GM18502 (cell line): Measurements from ENCODE around the gene SORBS2.

Experiments used
- ATAC-seq: cut with Tn5 transposase; IDR thresholded peaks from one replicate; pipeline ENCODE4 v1.9.1; 2021; ENCODE audit warnings: mild to moderate bottlenecking; ENCODE audit not compliant: unreplicated experiment, poor library complexity

SORBS2 gene

DNA sequence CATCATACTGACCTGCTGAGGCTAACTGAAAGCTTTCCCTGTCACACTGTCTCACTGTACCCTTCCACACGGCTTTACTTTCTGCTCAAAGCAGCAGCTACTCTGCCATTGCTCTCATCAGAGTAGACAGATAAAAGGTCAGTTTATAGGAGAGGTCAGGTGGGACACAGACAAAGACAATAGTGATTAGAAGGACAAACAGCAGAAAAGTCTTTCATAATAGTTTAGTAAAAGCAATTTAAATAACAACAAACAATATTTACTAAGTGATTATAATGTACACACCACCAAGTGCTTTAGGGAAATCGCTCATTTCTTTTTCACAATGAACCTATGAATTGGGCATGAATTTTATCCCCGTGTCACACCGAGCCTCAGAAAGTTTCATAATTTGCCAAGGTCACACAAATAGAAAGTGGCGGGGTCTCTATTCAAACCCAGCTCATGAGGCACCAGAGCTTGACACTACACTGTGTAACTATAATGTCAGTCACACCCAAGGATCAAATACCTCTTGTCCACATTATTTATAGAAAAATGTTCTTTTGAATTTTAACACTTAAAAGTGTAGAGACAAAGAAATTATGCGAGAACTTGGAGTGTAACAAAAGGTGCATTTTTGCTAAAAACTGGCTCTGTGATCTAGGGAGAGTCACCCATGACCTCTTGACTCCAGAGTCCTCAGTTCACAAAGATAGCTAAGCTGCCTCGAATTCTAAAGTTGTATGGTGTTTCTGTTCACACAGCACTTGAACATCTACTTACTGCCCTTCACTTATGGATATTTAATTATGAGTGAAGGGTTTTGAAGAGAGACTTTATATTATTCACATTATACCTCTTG, 24.5 kb upstream of the SORBS2 start:
- no peak for ATAC-seq

DNA sequence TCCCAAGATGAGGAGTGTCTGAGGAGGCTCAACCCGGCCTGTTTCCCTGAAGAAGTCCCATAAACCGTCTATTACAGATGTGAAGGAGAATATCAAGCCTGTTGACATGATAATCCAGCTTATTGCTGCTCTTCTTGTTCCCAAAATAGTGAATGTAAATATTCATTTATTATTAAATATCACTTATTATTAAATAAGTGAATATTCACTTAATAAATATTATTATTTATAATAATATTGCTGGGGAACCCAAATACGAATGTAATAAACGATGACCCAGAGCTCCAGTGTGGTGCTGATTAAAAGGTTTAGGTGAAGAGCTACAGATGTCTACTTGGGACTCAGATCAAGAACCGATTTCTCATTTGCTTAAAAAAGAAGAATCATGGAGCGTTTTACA, 23.8 kb upstream of the SORBS2 start:
- ATAC-seq: no peak

DNA sequence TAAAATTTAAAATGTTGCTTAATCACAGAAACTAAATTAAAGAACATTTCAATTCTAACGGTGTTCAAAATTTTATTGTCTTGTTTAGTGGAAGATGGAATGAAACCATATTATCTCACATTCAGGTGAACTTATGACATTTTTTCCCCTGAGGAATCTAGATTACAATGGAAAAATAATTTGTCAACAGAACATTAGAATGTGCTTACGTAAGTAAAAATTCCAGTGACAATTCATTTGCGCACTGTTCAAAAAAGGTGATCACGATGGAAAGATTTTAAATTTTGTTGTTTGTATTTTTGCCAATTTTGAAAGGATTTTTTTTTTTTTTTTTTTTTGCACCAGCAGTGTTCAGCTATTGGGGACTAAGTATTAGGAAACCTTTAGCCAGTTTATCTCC, 23.3 kb upstream of the SORBS2 start:
- ATAC-seq: no peak

DNA sequence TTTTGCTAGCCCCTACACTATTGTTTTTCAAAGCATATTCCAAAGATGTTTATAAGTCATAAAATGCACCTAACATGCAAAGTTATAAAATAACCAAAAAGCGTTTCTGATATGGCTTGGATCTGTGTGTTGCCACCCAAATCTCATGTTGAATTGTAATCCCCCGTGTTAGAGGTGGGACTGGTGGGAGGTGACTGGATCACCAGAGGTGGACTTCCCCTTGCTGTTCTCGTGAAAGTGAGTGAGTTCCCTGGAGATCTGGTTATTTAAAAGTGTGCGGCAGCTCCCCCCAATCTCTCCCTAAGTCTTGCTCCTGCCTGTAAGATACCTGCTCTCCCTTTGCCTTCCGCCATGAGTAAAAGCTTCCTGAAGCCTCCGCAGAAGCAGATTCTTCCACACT, 22.8 kb upstream of the SORBS2 start:
- no peak for ATAC-seq

DNA sequence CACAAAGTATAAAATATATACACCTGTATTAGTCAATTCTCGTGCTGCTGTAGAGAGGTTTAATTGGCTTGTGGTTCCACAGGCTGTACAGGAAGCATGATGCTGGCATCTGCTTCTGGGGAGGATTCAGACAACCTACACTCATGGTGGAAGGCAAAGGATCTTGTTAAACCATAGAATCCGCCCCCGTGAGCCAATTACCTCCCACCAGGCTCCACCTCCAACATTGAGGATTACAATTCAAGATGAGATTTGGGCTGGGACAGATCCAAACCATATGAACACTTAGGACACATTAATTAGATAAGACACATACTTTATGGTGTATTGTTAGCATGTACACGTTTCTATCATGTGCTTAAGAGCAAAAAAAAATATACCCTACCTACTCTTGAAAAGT, 22.1 kb upstream of the SORBS2 start:
- no peak for ATAC-seq

DNA sequence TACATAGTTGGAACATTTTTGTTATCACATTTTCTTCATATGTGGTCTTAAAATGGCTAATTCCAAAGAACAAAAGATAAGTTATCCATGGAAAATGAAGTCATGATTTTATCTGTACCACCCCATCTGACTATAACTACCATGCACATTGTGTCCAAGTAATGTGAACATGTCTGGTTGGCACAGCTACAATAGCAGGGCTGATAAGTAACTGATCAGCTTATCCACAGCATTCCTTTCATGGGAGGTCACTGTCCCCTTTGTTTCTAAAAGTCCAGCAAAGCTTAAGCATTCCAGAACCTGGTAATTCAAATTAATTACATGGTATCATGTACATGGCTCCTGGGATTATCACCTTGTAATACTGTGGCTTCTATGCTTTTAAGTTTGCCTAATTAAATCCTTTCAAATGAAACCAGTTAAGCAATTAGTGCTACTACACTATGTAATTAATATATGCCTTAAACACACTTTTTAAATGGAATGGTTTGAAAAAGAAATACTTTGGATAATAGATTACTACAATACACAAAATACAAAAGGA, 21.1 kb upstream of the SORBS2 start:
- no peak for ATAC-seq

DNA sequence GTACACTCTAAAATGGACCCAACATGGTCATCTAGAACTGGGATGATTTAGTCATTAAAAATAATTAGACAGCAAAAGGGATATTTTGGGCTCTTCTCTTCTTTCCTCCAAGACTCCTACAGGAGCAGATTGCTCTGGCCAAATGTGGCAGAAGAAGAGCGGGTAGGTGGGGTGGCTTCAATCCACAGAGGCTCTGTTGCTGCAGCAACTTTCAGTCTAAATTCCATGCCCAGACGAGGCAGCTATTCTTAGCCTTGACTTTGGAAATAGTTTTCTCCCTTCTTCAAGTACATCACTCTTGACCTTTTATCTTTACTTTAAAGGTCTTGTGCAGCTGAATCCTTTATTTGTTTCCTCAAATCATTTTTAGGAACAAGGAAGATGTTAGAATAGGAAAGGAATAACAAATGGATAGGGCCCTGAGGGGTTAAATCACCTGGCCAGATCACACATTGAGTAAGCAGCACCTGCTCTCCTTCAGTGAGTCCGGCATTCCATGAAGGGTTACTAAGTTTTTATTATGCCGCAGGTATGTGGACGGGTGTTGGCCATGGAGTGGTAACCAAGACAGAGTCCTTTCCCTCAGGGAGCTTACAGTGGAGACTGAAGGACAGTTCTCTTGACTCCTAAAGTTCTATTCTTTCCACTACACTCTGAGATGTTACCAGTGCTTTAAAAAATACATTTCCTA, 19.3 kb upstream of the SORBS2 start:
- no peak for ATAC-seq

DNA sequence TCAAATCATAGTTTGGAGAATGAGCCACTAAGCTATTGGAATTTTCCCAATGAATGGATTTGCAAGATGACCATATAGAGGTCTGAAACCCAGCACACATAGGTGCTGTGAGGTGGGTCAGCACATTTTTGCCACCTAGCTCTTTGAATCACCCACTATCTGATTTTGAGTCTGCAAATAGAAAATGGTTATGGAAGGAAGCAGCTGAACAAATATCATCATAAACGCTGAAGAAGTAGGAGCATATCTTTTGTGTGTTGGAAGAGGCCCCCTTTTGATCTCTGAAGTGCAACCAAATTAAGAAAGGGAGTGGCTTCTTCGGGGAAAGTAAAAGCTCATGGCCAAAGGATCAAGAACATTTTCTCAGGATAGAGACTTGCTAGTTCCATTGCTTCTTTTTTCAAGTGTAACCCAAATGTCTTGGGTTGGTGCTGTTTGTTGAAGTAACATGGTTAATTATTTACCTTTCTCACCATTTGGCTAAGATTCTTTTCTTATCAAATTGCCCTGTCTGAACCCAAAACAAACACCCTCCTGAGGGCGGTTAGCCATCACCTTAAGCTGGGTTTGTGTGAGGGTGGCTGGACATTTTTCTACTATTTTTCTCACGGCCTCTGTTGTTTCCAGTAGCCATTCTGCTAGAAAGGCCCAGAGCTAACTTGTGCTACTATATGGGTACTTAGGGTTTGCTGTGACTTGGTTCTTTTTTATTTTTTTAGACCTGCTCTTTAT, 18.4 kb upstream of the SORBS2 start:
- ATAC-seq: no peak

DNA sequence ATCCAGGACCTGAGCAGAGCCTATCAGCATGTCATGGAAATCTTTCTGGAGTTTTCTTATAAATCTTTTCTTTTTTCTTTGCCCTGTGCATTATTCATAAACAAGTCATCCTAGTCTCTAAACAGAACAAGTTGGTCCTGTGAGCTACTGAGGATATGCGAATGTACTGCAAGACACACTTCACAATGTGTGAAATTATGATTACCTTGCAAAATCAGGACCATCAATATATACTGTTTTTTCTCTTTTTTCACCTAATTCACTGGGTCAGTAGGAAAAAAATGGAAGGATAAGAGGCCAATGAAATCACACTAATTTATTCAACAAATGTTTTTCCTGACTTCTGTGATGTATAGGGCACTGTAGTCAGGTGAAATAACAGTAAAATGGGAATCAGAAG, 14.4 kb upstream of the SORBS2 start:
- no peak for ATAC-seq

DNA sequence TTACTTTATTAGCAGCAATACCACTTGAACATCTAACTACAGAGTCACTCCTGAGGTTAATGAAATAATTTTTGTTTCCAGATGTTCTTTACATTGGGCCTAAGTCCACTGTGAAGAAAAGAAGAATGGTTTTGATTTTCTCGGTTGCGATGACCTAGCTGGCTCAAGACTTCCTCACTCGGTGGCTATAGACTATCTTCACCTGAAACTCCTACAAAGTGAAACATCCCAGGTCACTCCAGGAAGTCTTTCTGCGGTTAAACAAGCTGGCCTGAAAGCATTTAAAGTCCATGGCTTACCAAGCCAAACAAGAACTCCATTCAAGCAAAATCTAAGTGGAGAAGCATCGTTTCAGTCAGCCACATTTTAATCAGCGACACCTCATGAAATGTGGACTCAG, 13.7 kb upstream of the SORBS2 start:
- no peak for ATAC-seq

DNA sequence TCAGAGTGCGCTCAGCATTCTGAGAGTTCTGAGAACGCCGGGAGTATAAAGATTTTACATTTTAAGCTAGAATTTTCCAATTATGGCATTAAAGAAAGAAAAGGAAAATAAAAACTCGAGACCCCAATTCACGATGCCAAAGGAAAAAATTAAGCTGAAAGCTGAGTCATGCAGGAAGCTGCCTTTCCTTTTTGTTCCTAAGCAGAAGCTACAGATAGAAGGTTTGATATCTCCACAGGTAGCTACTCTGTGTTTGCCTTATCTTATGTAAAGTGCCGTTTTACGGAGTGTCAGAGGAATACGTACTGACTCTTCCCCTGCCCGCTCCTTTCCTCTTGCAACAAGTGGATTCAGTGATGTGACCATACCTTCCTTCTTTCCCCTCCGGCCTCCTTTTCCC, 10.8 kb upstream of the SORBS2 start:
- ATAC-seq: no peak

DNA sequence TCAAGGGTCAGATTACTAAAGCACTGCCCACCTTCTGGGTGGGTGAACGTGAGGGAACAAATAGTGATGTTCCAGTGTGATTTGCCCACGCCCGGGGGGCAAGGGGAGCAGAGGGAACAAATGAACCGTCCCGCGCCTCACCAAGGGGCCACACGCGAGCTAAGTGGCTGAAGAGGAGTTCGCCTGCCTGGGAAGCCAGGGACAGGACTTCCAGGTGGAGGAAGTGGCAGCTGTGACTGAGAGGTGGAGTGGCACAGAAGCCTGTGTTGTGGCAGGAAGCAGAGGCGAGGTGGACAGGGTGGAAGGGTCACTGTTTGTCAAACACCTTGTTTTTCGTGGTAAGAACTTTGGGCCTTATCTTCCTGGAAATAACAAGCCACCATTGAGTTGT, 9.0 kb upstream of the SORBS2 start:
- no peak for ATAC-seq

DNA sequence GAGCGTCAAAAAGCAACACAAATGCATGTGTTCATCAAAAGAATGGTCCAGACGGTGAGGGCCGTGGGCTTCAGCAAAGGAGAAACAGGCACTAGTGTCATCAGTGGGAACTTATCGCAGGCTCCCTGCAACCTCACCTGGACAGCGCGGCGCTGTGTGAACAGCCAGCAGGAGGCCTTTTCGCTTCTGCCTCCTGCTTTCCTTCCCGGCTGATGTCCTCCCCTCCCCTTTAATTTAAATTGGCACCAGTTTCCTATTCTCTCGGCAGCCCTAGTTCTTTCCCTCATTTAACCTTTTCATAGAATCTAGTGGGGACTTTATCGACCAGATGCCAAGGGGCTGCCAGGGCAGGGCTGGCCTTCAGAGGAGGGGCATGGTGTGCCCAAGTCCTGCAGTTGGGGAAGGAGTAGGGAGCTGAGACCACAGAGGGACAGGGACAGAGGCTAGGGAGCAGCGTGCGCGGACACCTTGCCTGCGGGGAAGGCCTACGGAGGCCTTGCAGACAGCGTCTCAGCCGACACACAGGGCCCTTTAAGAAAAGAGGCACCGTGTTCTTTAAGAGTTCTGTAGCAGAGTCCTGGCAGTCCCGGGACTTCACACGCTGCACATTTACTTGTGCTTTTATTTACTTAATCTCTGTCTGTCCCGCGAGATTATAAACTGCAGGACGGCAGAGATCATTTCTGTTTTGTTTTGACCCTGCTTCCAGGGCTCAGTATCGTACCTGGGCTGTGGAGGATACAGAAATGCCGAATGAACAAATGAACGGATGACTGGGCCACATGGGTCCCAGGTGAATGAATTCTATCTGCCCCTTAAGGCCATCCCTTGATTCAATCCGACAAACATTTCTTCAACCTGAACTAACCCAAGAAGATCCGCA, 8.4 kb upstream of the SORBS2 start:
- ATAC-seq: no peak

DNA sequence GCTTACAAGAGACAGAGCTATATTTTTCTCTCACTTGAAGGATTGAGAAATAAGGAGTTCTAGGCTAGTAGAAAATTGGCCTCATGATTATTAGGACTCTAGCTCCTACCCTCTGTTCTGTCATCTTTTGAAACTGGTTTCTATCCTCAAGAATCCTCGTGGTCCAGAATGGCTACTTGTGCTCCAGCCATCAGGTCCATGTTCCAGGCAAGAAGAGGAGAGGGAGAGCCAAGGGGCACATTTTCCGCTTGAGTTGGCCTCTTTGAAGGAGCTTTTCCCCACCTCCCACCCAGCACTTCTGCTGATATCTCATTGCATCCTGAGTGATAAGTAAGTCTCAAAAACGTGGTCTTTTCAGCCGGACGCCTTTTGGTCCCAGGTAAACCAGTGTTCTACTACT, 7.2 kb upstream of the SORBS2 start:
- ATAC-seq: no peak

DNA sequence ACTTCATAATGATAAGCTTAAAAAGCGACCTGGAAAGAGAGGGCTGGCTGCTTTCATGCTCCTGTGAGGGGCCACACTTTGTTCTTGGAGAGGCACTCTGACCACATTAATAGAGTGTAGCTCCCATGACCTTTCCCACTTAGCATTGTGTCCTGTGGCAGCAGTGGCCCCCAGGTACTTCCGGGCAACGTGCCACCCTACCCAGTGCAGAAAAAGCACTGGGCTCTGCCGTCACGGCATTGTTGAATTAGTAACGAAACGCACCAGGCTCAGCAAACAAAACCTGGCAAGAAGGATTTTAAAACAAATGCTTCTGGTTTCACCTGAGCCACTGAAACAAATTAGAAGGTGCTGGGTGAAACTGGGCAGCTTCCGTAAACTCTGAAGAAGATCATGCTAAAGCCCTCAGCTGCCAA, 5.4 kb upstream of the SORBS2 start:
- no peak for ATAC-seq

DNA sequence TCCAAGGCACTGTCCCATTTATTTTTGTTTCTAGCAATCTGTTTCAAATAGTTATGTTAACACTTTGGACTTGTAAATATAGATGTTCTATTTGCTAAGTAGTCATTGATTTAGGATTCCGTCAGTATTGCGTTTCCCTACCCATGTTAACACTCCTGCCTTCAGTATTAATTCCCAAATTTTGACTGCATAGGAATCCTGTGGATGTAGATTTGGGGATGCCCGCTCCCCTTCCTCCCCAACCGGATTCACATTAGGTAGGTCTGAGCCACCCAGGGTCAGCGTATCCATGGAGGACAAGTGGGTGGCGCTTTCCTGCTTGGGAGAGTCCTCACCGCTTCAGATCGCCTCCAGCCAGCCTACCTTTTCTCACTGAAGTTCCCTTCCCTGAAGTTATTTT, 1.1 kb upstream of the SORBS2 start:
- no peak for ATAC-seq

DNA sequence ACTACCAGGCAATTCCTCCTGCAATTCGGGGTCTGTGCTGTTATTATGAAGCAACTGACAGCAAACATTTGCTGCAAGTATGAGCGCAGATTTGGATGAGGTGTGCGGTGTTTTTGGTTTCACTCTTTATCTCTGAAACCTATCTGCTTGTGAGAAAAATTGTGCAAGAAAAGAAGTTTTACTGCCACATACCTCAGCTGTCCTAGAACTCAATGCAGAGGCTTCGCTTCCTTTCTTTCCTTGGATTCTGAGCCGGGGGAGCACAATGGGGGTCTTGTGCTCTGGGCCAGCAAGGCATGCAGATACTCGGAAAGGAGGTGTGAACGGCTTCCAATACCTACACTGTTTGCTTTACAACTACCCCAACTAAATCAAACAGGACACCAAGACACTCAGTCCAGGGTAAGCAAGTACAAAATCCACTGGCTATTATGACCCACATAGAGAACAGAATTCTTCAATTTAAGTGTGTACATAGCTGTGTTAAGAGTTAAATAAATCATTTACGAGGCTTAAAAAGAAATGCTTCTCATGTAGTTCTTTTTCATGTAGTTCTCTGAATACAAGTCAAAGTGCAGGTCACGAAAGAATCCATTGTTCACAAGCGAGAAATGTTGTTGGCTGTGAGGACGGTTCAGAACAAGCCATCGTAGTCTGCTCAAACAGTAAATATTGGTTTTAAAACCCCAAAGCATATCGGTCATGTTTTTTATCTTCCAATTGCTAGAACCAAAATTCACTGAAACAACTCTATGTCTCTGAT, 1.1 kb downstream of the SORBS2 start:
- no peak for ATAC-seq

DNA sequence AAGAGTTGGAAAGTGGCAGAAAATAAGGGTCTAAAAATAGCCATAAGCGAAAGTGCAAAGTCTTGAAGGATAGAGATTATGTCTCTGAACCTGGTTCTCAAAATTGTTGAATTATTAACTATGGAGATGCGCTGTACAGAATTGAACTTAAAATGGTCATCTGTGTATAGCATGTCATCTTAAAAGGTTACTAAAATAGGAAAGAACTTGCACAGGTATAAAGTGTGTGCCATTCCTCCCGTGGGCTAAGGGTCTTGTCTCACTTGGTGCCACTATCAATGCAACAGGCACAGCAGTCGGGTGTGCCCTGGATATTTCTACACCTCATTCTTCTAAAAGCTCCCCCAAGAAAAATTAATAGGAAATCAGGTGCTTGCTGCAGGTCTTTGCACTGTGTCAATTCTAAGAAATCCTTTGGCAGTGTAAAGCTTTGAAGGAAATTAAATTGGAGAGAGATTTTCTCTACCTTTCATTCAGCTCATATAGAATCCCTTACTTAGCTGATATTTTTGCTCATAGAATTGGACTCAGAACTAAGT, 2.4 kb downstream of the SORBS2 start:
- ATAC-seq: no peak

DNA sequence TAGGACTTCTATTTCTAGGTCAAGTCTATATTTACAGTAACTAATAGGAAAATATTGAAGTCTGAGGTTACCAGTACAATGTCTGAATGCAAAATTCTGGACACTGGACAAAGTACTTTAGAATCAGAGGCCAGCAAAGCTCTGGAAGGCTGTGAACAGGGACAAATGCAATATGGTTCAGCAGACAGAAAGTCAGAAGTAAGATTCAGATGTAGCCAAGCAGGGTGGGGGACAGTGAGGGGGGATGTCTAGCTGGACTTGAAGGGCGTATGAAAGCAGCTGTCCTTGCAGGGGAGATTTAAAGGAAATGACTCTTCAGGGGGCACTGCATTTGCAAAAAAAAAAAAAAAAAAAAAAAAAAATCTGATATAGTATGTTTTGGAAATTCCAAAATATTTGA, 2.9 kb downstream of the SORBS2 start:
- no peak for ATAC-seq
